Mesothelial cell of epicardium (in vitro differentiated cells): ENCODE results near the gene SYNE1. TPM values are rescaled to one million over a fixed set of nuclear protein-coding genes. Genes with fewer than 3 reads are reported as not detected.

Experiments used
- DNase-seq, 2 experiments: peaks; one replicate each; pipeline ENCODE4 v3.0.0; 2021; ENCODE audit warnings: low spot score in 2 of 2; ENCODE audit not compliant: unreplicated experiment in 2 of 2
- H3K27ac Mint-ChIP-seq: 2 replicates; pipeline ENCODE4 v1.8.0; 2021; ENCODE audit warnings: mixed read lengths
- H3K27me3 Mint-ChIP-seq: 2 replicates; pipeline ENCODE4 v1.8.0; 2021; ENCODE audit warnings: low read depth, mixed read lengths
- H3K36me3 Mint-ChIP-seq: 2 replicates; pipeline ENCODE4 v1.8.0; 2021; ENCODE audit warnings: mixed read lengths
- H3K4me1 Mint-ChIP-seq: 2 replicates; pipeline ENCODE4 v1.8.0; 2021; ENCODE audit warnings: mixed read lengths
- H3K4me3 Mint-ChIP-seq: 2 replicates; pipeline ENCODE4 v1.8.0; 2021; ENCODE audit warnings: mild to moderate bottlenecking, moderate library complexity, mixed read lengths
- H3K9me3 Mint-ChIP-seq: 2 replicates; pipeline ENCODE4 v1.8.0; 2021; ENCODE audit warnings: mixed read lengths
- CTCF ChIP-seq: fragments of 200-600 bp; sonication (generic); IDR thresholded peaks from one replicate; pipeline ENCODE4 v1.5.0; 2021; ENCODE audit warnings: antibody characterized with exemption; ENCODE audit not compliant: unreplicated experiment
- total RNA-seq: library from RNA; stranded (reverse); gene quantifications from 3 replicates; pipeline ENCODE4 v1.2.1, GENCODE V29; 2021

The SYNE1 gene
- total RNA-seq, 1 donor from 2014 or later, result 60.5 TPM

- DNase-seq, result no peak
- no peak overlapping the region for H3K4me3 Mint-ChIP-seq
- H3K27ac Mint-ChIP-seq, result no peak overlapping the region
- H3K9me3 Mint-ChIP-seq, result peaks cover 13% of the 10 kb centered on the region
- peaks cover 49% of the 10 kb centered on the region for H3K36me3 Mint-ChIP-seq
- no peaks in the 10 kb centered on the region for H3K27me3 Mint-ChIP-seq
- no peak for TF ChIP-seq CTCF
- no peaks in the 10 kb centered on the region for H3K4me1 Mint-ChIP-seq
Measured at GRCh38 chr6:152259234-152259633, 377.9 kb downstream of the SYNE1 start.

GRCh38 chr6:152257581-152257980, 379.6 kb downstream of the SYNE1 start:
- no peak for DNase-seq
- Mint-ChIP-seq H3K27ac (no peak overlapping the region), H3K4me1 (no peaks in the 10 kb centered on the region)

GRCh38 chr6:152250127-152250526, 387.0 kb downstream of the SYNE1 start:
- DNase-seq, result no peak
- H3K27me3 Mint-ChIP-seq, result no peaks in the 10 kb centered on the region
- TF ChIP-seq CTCF, result no peak
- peaks cover 22% of the 10 kb centered on the region for H3K36me3 Mint-ChIP-seq
- no peak overlapping the region for H3K27ac Mint-ChIP-seq
- no peak overlapping the region for H3K4me3 Mint-ChIP-seq
- peaks cover 3% of the 10 kb centered on the region for H3K4me1 Mint-ChIP-seq
- H3K9me3 Mint-ChIP-seq, result no peaks in the 10 kb centered on the region

More at GRCh38 chr6:152257581-152257980, 379.6 kb downstream of the SYNE1 start:
- no peak overlapping the region for H3K4me3 Mint-ChIP-seq
- H3K36me3 Mint-ChIP-seq, result peaks cover 46% of the 10 kb centered on the region
- peaks cover 13% of the 10 kb centered on the region for H3K9me3 Mint-ChIP-seq
- no peaks in the 10 kb centered on the region for H3K27me3 Mint-ChIP-seq
- no peak for TF ChIP-seq CTCF

GRCh38 chr6:152248980-152249379, 388.2 kb downstream of the SYNE1 start:
- H3K4me1 Mint-ChIP-seq, result peaks cover 5% of the 10 kb centered on the region
- peaks cover 16% of the 10 kb centered on the region for H3K36me3 Mint-ChIP-seq
- H3K4me3 Mint-ChIP-seq, result no peak overlapping the region
- no peaks in the 10 kb centered on the region for H3K9me3 Mint-ChIP-seq
- H3K27me3 Mint-ChIP-seq, result no peaks in the 10 kb centered on the region
- H3K27ac Mint-ChIP-seq, result no peak overlapping the region
- no peak for DNase-seq
- TF ChIP-seq CTCF, result no peak

GRCh38 chr6:152246554-152247337, 390.4 kb downstream of the SYNE1 start:
- Mint-ChIP-seq H3K27ac (no peak overlapping the region), H3K4me1 (peaks cover 5% of the 10 kb centered on the region), H3K4me3 (no peak overlapping the region), H3K9me3 (no peaks in the 10 kb centered on the region), H3K36me3 (peaks cover 17% of the 10 kb centered on the region), H3K27me3 (no peaks in the 10 kb centered on the region)
- TF ChIP-seq CTCF, result no peak
- no peak for DNase-seq
